HG02798 (cell line): Measurements from ENCODE around the gene P2RX7.

Experiments used
- ATAC-seq: cut with Tn5 transposase; IDR thresholded peaks from one replicate; pipeline ENCODE4 v1.9.1; 2021; ENCODE audit warnings: mild to moderate bottlenecking; ENCODE audit not compliant: unreplicated experiment, poor library complexity

Gene P2RX7

DNA sequence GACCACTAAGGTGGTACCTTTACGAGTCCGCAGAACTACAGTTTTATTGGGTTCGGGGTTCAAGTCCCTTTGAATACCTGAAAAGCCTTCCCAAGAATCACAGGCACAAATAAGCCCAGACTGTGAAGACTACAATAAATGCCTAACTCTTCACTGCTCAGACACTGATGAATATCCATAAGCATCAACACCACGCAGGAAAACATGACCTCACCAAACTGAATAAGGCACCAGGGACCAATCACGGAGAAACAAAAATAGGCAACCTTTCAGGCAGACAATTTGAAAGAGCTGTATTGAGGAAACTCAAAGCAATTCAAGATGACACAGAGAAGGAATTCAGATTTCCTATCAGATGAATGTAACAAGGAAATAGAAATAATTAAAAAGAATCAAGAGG, 24.2 kb upstream of the P2RX7 start:
- no peak for ATAC-seq

DNA sequence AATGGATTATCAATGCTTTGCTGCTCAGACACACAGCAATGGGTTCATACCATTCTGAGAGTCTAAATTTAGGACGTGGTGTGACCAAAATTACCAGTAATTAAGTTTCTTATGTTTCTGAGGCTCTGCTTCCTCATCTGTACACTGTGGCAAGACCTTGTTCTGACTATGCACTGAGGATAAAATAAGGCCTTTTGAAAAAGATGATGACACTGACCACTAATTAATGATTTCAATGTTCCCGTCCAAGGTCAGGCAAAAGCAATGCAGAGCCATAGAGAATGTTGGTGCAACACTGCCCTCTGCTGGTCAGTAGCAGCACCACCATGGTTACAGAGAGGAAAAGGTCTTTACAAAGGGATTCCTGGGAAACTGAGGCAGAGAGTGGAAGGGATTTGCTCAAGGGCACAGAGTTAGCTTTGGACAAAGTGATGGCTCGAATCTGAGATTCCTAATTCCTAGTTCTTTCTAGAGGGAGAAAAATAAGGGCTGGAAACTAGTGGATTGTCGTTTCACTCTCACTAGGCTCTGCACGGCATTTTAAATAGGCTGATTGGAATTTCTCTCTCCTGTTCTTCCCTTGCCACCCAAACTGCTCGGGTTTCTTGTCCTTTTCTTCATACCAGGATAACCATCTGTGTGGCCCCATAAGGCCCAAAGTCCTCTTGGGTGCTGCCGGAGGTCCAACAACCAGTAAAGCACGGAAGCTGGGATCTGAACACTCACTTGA, 22.3 kb upstream of the P2RX7 start:
- peak; percentile 66 for ATAC-seq

DNA sequence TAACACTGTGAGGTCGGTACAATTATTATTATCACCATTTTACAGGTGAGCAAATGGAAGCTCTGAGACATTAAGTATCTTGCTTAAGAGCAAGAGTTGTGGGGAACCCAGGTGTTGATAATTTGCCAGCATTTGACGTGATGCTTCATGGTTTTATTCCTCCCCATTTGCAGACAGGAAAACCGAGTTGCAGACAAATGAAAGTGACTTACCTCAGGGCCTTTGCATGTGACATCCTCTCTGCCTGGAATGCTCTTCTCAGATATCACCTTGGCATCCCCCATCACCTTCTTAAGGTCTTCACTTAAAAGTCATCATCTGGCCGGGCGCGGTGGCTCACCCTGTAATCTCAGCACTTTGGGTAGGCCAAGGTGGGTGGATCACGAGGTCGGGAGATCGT, 21.0 kb upstream of the P2RX7 start:
- no peak for ATAC-seq

DNA sequence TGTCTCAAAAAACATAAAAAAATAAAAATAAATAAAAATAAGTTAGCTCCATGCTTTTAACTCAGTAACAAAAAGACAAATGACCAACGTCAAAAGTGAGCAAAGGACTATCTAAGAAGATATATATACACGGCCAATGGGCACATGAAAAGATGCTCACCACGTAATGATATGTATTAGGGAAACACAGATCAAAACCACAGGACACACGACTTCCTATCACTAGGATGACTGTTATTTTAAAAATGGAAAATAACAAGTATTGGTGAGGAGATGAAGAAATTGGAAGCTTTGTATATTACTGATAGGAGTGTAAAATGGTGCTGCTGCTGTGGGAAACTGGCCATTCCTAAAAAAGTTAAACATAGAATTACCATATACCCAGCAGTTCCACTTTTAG, 20.2 kb upstream of the P2RX7 start:
- no peak for ATAC-seq

DNA sequence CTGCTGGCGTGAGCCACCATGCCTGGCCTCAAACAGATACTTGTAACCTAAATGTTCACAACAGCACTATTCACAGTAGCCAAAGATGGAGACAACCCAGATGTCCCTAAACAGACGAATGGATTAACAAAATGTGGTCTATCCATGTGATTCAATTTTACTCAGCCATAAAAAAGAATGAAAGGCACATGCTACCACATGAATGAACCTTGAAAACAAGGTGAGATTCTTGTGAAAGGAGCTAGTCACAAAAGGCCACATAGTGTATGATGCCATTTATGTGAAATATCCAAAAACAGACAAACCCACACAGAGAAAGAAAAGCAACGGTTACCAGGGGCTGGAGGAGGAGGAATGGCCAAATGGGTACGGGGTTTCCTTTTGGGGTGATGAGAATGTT, 19.6 kb upstream of the P2RX7 start:
- no peak for ATAC-seq

DNA sequence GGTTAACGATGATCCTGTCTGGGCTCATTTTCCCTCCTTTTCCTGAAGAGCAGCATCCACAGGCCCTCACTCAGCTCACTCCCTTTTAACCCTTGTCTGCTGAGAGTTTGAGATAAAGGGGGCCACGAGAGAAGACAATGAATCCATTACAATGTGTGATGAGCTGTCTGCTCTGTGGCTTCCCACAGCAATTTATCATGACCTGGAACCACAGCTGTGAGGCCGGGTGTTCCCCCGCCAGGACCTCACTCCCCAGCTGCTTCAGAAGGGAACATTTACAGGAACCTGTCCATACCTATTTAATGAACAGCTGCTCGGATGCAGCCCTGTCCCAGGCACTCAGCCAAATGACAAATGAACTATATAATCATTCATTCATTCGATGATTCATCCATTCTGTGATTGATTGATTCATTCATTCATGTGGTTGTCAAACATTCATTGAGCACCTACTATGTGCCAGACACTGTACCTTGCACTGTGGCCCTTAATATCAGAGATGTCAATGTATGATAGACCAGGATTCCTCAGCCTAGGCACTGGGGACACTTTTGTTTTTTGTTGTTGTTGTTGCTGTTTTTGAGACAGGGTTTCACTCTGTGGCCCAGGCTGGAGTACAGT, 18.5 kb upstream of the P2RX7 start:
- ATAC-seq = no peak

DNA sequence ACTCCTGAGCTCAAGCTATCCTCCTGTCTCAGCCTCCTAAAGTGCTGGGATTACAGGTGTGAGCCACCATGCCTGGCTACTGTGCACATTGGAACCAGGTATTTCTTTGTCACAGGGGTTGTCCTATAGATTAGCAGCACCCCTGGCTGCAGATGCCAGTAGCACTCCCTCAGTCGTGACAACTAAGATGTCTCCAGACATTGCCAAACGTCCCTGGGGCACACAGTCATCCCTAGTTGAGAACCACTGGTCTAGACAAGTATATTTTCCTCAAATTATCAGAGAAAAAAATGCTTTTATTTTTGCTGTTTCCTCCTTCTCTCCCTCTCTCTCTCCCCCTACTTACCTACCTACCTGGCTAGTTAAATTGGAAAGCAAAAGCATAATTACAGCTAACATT, 17.9 kb upstream of the P2RX7 start:
- ATAC-seq = no peak

DNA sequence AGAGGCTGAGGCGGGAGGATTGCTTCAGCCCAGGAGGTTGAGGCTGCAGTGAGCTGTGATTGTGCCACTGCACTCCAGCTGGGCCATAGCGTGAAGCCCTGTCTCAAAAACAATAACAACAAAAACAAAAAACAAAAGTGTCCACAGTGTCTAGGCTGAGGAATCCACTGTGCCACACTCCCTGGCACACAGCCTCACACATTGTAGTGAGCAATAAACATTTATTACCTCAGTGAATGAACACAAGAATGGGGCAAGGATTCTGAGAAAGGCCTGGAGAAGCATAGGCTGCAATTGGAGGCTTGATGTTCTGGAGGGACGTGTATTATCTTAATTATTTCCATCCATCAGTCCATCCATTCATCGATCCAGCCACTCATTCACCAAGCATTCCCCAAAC, 17.1 kb upstream of the P2RX7 start:
- ATAC-seq = no peak

DNA sequence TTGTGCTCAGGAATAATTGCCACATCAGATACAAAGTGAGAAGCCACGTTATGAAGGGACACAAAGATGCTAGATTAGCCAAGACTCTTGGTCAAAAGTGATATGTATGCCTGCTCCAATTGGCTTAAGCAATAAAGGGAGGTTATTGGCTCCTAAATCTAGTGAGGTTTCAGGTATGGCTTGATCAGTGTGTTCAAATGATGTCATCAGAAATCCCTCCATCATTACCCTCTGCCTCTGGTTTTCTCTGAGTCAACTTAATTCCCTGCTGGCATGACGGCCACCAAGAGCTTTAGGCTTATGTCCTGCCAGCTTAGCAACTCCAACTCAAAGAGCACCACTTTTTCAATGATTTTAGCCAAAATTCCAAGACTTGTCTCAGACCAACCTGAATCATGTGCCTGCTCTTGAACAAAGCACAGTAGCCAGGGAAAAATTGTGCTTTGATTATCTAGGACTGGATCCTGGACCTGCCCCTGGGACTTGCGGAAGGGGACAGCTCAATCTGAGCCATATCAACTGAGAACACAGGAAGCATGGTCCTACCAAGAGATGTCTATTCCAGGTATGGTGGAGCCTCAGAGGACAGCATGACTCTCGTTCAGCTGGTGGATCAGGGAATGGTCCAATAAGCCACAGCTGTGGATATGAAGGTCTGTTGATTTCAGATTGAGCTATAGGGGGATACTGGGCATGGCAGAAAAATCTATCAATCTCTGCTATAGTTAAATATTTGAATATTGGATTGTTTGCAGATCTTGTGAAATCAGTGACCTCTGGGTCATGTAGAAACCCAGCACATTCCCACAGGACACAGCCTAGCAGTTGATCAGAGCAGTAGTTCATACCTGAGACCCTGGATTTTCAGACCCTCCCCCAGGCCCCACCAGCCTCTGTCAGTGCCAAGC, 16.1 kb upstream of the P2RX7 start:
- no peak for ATAC-seq

DNA sequence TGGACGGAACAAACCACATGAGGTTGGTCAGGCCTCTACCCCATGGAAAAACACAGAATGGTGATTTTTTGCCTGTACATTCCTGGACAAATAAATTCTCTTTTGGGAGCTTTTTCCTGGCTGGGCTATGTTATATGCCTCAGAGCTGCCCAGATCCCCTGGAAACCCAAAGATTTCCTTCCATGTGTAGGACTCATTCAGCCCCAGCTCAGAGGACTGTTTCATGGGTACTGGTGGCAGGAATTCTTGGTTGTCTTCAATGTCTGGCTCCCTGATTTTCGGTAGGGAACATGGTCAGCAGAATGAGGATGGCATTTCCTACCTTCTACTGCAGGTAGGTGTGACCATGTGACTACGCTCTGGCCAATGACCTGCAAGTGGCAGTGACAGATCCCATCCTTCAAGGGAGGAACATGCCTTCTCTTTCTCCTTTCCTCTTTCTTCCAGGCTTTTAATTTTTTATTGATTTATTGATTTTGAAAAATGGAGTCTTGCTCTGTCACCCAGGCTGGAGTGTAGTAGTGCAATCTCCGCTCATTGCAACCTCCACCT, 15.4 kb upstream of the P2RX7 start:
- no peak for ATAC-seq

DNA sequence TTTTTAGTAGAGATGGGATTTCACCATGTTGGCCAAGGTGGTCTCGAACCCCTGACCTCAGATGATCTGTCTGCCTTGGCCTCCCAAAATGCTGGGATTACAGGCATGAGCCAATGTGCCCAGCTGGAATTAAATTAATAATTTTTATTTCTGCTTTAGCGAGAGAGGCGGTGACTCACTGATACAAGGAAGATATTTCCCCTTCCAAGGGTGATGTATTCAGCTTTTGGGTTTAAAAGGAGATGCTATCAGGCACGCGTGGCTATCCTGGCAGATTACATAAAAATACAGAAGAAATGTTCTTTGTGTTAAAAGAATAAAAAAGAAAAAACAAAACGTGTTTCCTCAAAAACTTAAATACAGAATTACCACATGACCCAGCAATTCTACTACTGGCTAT, 12.4 kb upstream of the P2RX7 start:
- no peak for ATAC-seq

DNA sequence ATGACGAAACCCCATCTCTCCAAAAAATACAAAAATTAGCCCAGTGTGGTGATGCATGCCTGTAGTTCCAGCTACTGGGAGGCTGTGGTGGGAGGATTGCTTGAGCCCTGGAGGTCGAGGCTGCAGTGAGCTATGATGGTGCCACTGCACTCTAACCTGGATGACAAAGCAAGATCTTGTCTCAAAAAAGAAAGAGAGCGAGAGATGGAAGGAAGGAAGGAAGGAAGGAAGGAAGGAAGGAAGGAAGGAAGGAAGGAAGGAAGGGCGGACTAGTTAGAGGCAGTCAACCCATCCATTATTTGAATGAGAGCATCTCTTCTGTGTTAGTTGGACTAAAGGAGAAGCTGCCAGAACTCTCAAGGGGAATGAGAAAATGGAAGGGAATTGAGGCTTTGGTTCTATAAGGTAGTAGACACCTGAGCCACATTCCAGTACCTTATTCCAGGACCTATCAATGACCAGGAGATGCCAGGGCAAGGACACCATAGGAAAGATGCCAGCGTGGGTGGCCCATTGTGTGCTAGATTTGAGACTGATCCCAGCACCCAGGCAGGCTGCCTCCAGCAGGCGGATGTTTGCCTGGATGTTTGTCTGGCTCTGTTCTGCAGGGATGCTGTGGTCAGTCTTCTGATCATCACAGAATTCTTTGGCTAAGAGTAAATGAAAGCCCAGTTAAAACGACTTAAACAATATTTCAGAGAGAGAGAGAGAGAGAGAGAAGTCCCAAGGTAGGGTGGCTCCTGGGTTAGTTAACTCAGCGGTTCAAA, 11.5 kb upstream of the P2RX7 start:
- no peak for ATAC-seq

DNA sequence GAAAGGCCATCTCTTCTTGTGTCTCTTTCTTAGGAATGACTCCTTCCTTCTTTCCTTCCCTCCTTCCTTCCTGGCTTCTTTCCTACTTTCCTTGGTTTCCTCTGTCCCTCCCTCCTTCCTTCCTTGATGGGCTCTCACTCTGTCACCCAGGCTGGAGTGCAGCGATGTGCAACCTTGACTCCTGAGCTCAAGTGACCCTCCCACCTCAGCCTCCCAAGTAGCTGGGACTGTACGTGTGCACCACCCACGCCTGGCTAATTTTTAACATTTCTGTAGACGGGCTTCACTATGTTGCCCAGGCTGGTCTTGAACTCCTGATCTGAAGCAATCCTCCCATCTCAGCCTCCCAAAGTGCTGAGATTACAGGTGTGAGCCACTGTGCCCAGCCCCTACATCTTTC, 10.9 kb upstream of the P2RX7 start:
- ATAC-seq = no peak

DNA sequence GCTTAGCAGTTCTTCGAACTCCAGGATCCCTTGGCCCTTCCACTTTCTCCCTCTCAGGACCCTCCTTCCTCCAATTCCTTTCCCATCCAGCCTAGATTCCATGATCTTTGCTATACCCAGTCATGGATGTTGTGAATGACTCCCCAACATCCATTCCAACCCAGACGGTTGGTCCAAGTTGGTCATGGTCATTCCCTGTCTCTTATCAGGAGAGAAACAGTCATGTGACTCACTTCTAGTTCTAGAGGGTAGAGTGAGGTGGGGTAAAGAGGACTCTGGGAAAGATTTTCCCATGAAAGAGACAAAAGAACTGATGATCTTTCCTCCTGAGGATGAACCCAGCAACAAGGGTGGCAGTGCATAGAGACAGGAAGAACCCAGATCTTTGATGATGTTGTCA, 9.2 kb upstream of the P2RX7 start:
- no peak for ATAC-seq

DNA sequence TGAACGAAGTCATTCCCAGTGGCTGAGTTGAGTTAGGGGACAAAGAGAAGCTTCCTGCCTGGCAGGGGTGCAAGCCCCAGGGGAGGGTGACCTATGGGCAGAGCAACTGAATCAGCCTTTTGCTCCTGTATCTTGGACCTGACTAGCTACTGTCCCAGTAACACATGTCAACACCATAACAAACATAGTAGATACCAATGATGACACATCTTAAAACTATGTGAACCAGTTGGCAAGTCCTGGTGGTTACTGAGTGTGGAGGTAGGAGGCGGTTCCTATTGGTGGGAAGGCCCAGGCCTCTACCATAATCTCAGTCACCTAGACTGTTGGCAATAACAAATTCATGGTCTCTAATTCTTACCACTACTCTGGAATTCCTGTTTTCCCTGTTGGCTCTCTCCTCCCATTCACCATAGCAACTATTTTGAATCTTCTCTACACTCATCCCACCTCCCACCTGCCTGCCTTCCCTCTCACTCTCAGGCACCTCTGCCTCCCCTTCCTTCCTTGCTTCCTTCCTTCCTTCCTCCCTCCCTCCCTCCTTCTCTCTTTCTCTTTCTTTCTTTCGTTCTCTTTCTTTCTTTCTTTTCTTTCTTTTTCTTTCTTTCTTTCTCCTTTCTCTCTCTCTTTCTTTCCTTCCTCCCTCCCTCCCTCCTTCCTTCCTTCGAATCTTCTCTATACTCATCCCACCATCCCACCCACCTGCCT, 8.1 kb upstream of the P2RX7 start:
- no peak for ATAC-seq

DNA sequence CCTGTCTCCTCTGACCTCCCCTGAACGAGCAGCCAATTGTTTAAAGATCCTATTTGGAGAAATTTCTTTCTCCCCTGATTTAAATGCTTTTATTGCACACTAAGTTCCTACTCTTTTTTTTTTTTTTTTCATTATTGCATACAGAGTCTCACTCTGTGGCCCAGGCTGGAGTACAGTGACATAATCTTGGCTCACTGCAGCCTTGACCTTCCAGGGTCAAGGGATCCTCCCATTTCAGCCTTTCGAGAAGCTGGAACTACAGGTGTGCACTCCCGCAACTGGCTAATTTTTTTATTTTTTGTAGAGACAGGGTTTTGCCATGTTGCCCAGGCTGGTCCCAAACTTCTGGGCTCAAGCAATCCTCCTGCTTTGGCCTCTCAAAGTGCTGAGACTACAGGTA, 5.2 kb upstream of the P2RX7 start:
- no peak for ATAC-seq

DNA sequence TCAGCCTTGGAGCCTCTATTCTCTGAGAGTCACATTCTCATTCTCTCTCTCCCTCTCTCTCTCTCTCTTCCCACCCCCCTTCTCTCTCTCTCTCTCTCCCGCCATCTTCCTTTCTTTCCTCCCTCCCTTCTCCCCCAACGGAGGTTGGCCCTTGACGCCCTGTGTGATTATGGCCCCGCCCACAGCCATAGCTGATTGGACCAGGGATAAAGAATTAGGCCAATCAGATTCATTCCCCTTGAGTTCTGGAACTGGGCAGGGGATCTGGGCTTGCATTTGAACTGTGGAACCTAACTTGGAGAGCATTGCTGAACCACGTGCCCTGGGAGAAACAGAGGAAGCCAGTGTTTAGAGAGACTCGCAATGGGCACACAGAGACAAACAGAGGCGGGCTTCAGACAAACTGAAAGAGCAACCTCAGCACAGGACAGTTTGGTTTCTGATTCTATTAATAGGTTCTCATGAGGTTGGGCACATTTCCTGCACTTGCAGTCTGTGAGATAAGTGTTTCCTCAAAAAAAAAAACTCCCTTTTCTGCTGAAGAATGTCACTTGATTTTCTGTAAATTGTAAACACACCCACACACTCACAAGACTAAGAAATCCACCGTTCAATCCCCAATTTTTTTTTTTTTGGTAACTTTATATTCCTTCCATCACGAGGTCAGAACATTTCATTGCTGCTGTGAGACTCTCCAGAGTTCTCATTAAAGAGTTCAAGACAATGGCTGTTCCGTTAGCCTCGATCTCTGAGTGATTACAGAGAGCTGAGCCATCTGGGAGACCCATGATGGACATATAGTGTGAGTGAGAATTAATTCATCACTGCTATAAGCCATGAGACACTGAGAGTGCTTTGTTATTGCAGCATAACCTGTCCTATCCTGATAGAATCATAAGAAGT, 3.5 kb upstream of the P2RX7 start:
- peak; percentile 80 for ATAC-seq

DNA sequence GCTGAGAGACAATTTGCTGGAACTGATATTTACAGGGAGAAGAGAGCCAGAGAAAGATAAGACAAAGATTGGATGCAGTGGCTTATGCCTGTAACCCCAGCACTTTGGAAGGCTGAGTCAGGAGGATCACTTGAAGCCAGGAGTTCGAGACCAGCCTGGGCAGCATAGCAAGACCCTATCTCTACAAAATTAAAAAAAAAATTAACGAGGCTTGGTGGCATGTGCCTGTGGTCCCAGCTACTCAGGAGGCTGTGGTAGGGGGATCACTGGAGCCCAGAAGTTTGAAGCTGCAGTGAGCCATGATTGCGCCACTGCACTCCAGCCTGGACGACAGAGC, 2.9 kb upstream of the P2RX7 start:
- no peak for ATAC-seq

DNA sequence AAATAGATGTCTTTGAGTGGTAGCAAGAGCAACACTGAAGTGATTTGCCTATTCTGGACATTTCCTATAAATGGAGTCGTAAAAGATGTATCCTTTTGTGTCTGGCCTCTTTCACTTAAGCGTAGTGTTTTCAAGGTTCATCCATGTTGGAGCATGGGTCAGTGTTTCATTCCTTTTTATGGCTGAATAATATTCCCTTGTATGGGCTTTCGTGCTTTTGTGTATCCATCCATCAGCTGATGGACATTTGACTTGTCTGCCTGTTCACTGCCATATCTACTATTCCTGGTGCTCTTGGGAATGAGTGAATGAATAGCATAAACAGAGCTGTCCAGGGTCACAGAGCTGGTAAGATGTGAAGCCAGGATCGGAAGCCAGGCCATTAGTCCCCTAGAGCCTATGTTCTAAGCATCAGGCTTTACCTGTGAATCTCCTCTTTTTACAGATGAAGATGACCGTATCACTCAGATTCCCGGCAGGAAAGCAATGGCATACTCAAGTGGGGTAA, 1.8 kb upstream of the P2RX7 start:
- ATAC-seq = no peak
